Stimulated activated CD4-positive, alpha-beta T cell treated with anti-CD3 and anti-CD28 coated beads, Interleukin-4, amount 100 ng/mL, for 24 hours (primary cell): Measurements from ENCODE around the gene NCF1.
"Not testable (repeated sequence)": the region's sequence is repeated elsewhere in the genome, so short reads cannot be mapped to it uniquely, and the experiment has no call there.

Experiments used
- DNase-seq: peaks from one replicate; pipeline ENCODE4 v3.0.0-alpha.2; 2020

NCF1 gene

GRCh38 chr7:74773760-74774750, at the start of gene NCF1:
TSS of gene NCF1 (plus strand) at chr7:74774011. CDS start at chr7:74774032, 21 bp downstream.
- DNase-seq = not testable (repeated sequence)

DNA sequence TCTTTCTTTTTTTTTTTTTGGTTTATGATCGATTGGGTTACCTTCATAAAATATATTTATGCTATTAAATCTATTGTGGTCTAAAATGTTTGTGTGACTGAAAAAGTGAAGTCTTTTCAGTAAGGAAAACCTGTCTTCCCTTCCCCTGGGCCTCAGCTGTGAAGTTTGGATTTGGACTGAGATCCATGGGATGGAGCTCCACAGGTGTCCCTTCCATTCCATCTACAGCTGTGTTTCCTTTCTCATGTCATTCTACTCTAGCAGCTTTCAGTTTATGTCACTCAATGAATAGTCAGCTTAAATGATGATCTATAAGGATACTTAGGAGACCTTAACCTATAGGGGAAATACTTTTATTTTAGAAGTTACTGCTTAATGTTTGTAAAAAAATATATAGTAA, 48.0 kb upstream of the NCF1 start:
- no peak for DNase-seq

DNA sequence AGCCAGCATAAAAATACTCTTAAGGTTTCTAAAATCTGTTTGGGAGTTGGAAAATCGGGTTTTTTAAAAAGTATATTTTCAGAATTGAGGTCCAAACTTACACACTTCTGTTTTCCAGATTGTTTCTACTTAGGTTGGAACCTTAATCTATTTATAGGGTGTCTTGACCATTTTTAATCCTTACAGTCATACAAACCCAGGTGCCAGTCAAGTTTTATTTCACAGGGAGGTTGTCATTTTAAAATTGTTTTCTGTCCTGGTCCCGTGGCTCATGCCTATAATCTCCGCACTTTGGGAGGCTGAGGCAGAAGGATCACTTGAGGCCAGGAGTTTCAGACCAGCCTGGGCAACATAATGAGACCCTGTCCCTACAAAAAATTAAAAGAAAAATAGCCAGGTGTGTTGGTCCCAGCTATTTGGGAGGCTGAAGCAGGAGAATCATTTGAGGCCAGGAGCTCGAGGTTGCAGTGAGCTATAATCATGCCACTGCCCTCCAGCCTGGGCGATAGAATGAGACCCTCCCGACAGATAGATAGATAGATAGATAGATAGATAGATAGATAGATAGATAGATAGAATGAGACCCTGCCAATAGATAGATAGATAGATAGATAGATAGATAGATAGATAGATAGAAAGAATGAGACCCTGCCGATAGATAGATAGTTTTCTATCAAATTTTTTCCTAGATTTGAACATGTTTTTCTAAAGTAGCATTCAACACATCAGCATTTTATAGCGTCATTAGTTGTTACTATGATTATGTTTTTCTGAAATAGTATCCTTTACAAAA, 47.3 kb upstream of the NCF1 start:
- no peak for DNase-seq

DNA sequence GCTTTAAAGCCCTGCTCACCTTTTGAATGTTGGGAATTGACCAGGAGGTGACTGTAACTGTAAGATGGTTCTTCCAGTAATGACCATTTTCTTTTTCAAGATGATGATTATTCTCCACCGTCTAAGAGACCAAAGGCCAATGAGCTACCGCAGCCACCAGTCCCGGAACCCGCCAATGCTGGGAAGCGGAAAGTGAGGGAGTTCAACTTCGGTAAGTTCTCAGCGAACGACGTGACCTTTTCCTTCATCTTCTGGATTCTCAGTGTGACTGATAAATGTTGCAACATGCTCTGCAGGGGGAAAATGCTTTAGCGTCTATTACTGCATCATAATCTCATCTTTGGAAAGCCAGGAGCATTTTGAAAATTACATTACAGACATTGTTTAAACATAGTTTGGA, 45.1 kb upstream of the NCF1 start:
- DNase-seq = not testable (repeated sequence)

DNA sequence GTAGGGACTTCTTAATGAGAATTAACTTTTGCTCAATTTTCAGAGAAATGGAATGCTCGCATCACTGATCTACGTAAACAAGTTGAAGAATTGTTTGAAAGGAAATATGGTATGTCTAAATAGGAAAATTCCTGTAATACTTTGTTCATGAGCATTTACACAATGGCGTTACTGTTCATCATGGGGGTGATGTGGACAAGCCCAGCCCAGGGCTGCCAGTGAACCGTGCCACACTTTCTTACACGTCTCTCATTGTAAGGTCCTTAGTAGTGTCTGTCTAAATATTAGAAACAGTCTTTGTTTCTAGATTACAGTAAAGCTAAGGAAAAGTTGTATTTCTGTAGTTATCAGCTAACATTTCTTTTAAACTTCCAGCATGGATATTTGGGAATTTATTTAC, 43.6 kb upstream of the NCF1 start:
- not testable (repeated sequence) for DNase-seq

- DNase-seq = not testable (repeated sequence)
Observed at GRCh38 chr7:74739974-74740703, 33.7 kb upstream of the NCF1 start.

GRCh38 chr7:74743936-74744557, 29.8 kb upstream of the NCF1 start:
- not testable (repeated sequence) for DNase-seq

DNA sequence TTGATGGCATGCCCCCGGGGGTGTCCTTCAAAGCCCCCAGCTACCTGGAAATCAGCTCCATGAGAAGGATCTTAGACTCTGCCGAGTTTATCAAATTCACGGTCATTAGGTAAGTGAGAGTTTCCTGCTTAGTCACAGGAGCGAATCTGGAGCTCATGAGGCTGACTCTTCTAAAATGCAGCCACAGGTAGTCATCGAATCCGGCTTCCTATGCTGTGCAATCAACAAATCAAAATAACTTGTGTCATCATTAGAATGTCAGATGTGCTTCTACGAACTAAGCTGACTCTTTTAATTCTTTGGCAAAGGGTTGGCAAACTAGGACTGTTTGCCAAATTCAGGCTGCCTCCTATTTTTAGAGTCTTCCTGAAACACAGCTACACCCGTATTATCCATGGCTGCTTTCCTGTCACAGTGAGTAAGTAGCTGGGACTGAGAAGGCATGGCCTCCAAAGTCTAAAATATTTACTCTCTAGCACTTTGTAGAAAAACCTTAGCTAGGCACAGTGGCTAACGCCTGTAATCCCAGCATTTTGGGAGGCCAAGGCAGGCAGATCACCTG, 19.8 kb upstream of the NCF1 start:
- DNase-seq = not testable (repeated sequence)

DNA sequence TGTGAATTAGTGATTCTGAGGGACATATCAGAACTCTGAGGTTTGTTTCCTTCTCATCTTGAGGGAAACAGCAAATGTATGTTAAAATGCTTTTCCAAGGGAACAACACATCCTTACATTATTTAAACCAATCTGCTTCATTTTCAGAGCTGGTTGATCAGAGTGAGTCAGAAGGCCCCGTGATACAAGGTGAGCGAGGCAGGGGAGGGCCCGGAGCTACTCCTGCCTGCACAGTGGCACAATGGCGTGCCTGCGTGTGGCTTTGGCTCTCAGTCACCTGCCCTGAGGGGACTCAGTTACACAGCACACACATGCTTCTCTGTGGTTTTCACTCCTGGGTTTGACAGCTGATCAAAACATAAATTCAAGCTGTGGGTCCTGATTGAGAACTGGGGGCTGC, 17.1 kb upstream of the NCF1 start:
- DNase-seq = not testable (repeated sequence)

DNA sequence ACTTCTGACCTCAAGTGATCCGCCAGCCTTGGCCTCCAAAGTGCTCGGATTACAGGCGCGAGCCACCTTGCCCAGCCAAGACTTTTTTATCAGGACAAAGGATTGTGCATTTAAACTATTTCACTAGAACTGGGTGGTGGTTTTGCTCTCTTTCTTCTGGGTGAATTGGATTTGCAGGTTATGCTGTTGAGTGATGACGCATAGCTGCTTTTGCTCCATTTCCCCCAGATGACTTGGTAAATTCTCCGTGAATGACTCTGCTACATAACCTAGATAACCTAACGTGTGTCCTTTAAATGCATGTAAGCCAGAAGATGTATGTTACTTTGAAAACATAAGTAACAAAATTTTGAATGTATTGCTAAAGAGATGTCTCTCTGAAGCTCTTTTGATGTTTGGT, 15.5 kb upstream of the NCF1 start:
- DNase-seq = not testable (repeated sequence)

- DNase-seq = not testable (repeated sequence)
Observed at GRCh38 chr7:74758982-74759381, 14.8 kb upstream of the NCF1 start.

- DNase-seq = not testable (repeated sequence)
Observed at GRCh38 chr7:74765205-74765918, 8.4 kb upstream of the NCF1 start.

- DNase-seq = not testable (repeated sequence)
Observed at GRCh38 chr7:74766509-74766908, 7.3 kb upstream of the NCF1 start.

- not testable (repeated sequence) for DNase-seq
Observed at GRCh38 chr7:74766991-74767390, 6.8 kb upstream of the NCF1 start.

DNA sequence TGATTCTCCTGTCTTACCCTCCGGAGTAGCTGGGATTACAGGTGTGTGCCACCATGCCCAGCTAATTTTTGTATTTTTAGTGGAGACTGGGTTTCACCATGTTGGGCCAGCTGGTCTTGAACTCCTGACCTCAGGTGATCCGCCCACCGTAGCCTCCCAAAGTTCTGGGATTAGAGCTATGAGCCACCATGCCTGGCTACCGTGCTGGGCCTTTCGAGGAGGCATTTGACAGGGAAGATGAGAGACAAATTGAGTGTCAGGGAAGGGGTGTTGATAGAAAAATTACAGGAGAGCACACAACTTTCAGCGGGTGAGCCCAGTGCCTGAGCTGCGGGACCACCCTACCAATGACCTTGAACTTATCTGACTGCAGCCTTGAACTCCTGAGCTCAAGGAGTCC, 3.7 kb upstream of the NCF1 start:
- not testable (repeated sequence) for DNase-seq

- not testable (repeated sequence) for DNase-seq
Observed at GRCh38 chr7:74772093-74772492, 1.7 kb upstream of the NCF1 start.

- DNase-seq = not testable (repeated sequence)
Observed at GRCh38 chr7:74775111-74775510, 1.3 kb downstream of the NCF1 start.

DNA sequence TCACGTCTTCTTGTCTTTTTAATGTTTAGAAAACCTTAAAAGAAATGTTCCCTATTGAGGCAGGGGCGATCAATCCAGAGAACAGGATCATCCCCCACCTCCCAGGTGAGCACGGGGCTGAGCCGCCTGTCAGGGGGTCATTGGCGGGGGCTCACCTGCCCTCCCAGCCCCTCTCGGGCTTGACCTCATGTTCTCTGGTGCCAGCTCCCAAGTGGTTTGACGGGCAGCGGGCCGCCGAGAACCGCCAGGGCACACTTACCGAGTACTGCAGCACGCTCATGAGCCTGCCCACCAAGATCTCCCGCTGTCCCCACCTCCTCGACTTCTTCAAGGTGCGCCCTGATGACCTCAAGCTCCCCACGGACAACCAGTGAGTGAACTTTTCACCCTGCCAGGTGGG, 5.2 kb downstream of the NCF1 start:
- not testable (repeated sequence) for DNase-seq

DNA sequence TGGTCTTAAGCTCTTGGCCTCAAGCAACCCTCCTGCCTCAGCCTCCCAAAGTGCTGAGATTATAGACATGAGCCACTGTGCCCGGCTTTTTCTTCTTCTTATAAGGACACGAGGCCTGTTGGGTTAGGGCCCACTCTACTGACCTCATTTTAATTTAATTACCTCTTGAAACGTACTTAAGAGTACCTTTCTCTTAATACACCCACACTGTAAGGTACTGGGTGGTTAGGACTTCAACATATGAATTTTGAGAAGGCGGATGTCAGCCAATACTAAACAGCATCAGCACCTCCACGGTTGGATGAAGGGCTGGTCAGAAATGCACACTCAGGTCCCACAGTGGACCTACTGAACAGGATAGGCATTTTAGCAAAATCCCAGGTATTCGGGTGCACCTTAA, 7.9 kb downstream of the NCF1 start:
- DNase-seq = not testable (repeated sequence)

- not testable (repeated sequence) for DNase-seq
Observed at GRCh38 chr7:74783595-74783994, 9.8 kb downstream of the NCF1 start.
